Fibroblast of villous mesenchyme (primary cell): ENCODE data around the gene OPHN1. TPM values are rescaled to one million over a fixed set of nuclear protein-coding genes. Genes with fewer than 3 reads are reported as not detected.

Source experiments
- DNase-seq: peaks from one replicate; pipeline ENCODE4 v3.0.0-alpha.2; 2010; ENCODE audit warnings: low read depth
- H3K4me3 ChIP-seq: 2 replicates; pipeline ENCODE4 v1.5.1; 2011; ENCODE audit warnings: low read depth, mild to moderate bottlenecking, low read length
- total RNA-seq: library from RNA; depleted of rRNA; stranded (reverse); fragments of >200 nt; gene quantifications from 2 replicates; pipeline ENCODE4 v1.2.3, GENCODE V29; 2012
- TF ChIP-seq, protein P1 (sequence below): IDR thresholded peaks from 2 replicates; pipeline ENCODE4 v1.5.1; 2012; ENCODE audit warnings: low read depth, mild to moderate bottlenecking, low read length; ENCODE audit not compliant: insufficient read depth

Gene OPHN1
- total RNA-seq, 1 donor = 13.0 TPM

DNA sequence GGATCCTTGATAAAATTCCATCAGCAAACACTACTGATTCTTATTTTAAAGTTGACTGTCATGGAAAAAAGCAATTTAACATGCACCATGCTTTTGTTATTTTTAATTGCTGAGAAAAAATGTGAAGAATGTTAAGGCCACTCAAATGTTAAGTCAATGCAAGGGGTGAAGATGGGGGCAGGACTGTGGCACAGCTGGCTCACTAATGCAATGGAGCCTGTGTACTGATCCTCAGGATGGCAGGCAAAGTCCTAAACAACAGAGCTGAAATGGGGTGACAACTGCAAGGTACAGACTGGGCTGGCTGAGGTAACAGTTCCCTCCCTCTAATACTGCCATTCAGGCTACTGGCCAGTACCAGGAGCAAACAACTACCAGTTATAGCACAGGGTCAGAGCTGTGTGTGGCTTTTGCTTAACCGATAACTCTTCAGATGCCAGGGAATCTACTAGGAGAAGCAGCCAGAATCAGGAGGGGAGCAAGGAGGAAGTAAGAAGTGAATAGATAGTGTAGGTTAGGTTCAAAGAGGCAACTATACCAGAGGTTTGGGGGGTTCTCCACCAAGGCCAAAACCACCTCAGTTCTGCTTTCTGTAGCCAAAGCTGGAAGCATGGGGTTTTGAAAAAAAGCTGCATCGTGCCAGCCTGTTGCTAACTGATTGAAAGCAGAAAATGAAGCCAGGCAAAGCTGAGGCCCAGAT is 372.6 kb downstream of the OPHN1 start:
- no peak for DNase-seq
- no peak overlapping the region for H3K4me3 ChIP-seq
- TF ChIP-seq, protein P1, sequence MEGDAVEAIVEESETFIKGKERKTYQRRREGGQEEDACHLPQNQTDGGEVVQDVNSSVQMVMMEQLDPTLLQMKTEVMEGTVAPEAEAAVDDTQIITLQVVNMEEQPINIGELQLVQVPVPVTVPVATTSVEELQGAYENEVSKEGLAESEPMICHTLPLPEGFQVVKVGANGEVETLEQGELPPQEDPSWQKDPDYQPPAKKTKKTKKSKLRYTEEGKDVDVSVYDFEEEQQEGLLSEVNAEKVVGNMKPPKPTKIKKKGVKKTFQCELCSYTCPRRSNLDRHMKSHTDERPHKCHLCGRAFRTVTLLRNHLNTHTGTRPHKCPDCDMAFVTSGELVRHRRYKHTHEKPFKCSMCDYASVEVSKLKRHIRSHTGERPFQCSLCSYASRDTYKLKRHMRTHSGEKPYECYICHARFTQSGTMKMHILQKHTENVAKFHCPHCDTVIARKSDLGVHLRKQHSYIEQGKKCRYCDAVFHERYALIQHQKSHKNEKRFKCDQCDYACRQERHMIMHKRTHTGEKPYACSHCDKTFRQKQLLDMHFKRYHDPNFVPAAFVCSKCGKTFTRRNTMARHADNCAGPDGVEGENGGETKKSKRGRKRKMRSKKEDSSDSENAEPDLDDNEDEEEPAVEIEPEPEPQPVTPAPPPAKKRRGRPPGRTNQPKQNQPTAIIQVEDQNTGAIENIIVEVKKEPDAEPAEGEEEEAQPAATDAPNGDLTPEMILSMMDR = no peak

DNA sequence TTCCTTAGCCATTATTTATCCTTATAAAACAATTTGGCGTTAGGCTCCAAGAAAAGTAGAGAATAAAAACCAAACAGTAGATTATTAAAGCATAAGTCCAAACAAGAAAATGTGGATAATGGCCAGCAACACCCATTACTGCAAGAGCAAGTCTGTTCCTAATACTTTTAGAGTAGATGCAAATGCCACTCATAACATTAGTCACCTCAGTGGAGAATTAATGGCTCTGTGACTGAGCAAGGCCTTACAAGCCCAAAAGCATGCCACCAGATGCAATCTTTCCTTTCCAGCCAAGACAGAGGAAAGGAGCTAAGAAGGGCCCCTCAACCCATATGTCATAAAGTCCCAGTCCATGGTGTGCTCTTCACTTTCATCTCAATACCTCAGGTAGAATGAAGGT is 373.8 kb downstream of the OPHN1 start:
- DNase-seq = no peak
- H3K4me3 ChIP-seq = no peak overlapping the region
- TF ChIP-seq, protein P1 = no peak

DNA sequence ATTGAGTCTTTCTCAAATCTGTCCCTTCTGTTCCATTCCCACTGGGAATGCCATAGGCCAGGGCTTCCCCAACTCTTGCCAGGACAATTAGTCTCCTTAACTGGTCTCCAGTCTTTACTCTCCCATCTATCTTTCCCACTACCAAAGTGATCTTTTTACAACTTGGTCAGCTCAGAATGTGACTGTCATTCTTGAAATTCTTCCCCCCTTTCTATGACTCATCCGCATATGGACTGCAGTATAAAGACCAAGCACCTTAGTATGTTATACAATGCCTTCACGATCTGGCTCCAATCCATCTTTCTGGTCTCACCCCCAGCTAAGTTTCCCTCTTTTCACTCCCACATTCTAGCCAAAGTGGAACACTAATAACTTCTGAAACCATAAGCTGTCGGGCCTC is 383.8 kb downstream of the OPHN1 start:
- DNase-seq = no peak
- H3K4me3 ChIP-seq = no peak overlapping the region
- TF ChIP-seq, protein P1 = no peak

DNA sequence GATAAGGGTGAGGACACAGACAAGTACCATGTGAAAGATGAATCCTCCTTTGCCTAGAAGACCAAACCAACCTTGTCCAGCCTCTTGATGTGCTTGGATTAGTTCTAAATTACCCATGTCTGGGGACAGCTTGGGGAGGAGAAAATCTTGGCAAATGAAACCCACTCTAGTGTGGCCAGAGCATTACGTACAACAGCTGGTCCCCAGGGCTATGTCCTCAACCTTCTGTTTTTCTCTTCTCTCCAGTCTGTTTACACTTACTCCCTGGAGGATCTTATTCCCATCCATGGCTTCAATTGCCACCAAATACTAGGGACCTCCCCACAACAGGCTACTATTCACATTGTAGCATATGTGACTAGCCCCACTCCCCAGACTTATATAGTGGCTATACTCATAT is 384.5 kb downstream of the OPHN1 start:
- TF ChIP-seq, protein P1 = no peak
- no peak for DNase-seq
- H3K4me3 ChIP-seq = no peak overlapping the region

DNA sequence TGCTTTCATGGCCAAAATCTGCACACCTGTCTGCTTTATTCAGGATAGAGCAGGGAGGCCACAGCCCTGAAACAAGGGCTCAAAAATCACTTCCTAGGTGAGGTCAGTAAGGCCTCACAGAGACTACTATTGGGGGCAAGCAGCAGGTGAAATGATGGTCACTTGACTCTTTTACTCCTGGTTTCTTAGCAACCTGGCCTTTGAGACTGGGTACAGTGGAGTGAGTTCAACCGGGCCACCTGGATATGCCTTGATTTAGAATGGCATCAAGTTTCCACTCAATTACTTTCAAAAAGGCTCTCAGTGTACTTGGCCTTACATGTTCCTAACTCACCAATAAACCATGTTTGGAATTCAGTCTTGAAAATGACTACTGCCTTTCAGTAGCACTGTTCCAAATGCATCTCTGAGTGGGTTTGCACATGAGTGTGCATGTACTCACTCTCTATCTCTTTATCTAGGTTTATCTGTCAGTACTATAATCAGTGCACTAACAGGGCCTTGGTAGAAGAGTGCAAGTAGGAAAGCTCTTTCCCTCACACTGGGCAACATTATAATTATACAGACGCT is 388.2 kb downstream of the OPHN1 start:
- no peak overlapping the region for H3K4me3 ChIP-seq
- TF ChIP-seq, protein P1 = no peak
- no peak for DNase-seq

DNA sequence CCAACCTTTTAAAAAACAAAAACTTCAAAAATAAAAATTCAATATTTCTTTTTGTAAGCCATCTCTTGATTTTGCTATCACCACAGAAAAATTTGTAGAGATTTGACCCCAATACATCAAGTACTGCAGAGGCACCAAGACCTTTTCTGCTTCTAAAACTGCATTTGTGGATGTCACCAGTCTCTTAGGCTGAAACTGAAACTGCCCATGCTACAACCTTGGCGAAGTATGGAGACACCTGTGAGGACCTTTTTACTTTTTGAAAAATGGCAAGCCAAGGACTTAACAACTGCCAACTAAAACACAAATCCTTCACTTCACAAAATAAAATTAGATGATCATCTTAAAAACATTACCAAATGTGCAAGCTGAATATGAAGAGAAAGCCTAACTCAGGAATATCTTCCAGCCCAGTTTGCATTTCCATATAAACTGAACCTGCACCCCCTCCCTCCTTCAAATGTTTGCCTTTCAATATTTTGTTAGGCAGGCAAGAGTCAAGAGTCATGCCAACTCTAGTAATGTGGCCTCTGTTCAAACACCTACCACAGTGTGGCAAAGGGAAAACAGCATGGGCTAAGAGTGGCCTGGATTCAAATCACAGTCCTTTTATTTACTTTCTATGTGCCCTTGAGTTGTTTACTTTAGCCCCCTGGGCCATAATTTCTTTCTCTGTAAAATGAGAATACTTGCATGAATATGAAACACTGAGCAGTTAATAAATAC is 389.4 kb downstream of the OPHN1 start:
- no peak for DNase-seq
- no peak overlapping the region for H3K4me3 ChIP-seq
- TF ChIP-seq, protein P1 = no peak
